Omental fat pad (tissue), 4 donors: ENCODE measurements around the gene FAM167B. TPM values are rescaled to one million over a fixed set of nuclear protein-coding genes. Genes with fewer than 3 reads are reported as not detected.
"Not testable (repeated sequence)": the region's sequence is repeated elsewhere in the genome, so short reads cannot be mapped to it uniquely, and the experiment has no call there.

Experiments used
- ATAC-seq: fragments of 150-250 bp; one replicate; pipeline ENCODE4 v1.9.1; 2016; ENCODE audit warnings: mild to moderate bottlenecking, moderate library complexity; ENCODE audit not compliant: low FRiP score
- DNase-seq: peaks from one replicate; pipeline ENCODE4 v3.0.0-alpha.2; 2019; ENCODE audit warnings: low spot score
- total RNA-seq, 4 donors: library from RNA; depleted of rRNA; stranded (reverse); fragments of >200 nt; gene quantifications; one replicate each; pipeline ENCODE4 v1.1.0, GENCODE V29; 2016
- TF ChIP-seq, protein P1 (sequence below), 3 donors: fragments of 450-650 bp; IDR thresholded peaks; one replicate each; pipeline ENCODE4 v1.5.1; 2016 to 2017; ENCODE audit warnings: antibody characterized with exemption in 3 of 3, mild to moderate bottlenecking in 3 of 3, moderate library complexity in 2 of 3

Gene FAM167B
- total RNA-seq, 4 donors from 2014 or later = 1.8 to 14.8 (median 3.8) TPM

DNA sequence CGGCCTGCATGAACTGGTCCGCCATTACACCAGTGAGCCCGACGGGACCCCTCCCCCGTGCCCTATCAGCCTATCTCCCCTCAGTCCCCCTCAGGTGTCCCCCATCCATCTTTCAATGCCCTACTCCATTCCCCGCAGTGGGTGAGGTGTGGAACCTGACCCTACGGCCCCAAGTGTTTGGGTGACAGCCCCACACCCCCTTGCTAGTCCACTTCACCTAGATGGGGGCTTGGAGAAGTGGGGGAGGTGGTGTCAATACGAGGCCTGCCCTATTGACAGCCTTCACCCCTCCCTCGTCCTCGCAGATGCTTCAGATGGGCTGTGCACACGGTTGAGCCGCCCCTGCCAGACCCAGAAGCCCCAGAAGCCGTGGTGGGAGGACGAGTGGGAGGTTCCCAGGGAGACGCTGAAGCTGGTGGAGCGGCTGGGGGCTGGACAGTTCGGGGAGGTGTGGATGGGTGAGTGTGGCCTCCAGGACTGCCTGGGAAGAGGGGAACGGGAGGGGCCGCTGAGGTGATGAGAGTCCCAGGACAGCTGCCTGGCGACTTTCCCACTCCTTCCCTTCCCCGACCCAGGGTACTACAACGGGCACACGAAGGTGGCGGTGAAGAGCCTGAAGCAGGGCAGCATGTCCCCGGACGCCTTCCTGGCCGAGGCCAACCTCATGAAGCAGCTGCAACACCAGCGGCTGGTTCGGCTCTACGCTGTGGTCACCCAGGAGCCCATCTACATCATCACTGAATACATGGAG, 29.2 kb downstream of the FAM167B start:
- TF ChIP-seq, protein P1, sequence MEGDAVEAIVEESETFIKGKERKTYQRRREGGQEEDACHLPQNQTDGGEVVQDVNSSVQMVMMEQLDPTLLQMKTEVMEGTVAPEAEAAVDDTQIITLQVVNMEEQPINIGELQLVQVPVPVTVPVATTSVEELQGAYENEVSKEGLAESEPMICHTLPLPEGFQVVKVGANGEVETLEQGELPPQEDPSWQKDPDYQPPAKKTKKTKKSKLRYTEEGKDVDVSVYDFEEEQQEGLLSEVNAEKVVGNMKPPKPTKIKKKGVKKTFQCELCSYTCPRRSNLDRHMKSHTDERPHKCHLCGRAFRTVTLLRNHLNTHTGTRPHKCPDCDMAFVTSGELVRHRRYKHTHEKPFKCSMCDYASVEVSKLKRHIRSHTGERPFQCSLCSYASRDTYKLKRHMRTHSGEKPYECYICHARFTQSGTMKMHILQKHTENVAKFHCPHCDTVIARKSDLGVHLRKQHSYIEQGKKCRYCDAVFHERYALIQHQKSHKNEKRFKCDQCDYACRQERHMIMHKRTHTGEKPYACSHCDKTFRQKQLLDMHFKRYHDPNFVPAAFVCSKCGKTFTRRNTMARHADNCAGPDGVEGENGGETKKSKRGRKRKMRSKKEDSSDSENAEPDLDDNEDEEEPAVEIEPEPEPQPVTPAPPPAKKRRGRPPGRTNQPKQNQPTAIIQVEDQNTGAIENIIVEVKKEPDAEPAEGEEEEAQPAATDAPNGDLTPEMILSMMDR (IDR thresholded peaks at IDR 0.05) = no peak
- ATAC-seq = no peak
- no peak for DNase-seq

DNA sequence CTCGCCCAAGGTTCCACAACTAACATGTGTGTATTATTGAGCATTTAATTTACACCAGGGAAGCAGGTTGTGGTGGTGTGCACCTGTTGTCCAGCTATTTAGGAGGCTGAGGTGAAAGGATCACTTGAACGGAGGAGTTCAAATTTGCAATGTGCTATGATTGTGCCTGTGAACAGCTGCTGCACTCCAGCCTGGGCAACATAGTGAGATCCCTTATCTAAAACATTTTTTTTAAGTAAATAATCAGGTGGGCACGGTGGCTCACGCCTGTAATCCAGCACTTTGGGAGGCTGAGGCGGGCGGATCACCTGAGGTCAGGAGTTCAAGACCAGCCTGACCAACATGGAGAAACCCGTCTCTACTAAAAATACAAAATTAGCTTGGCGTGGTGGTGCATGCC, 37.8 kb downstream of the FAM167B start:
- not testable (repeated sequence) for ATAC-seq, DNase-seq

DNA sequence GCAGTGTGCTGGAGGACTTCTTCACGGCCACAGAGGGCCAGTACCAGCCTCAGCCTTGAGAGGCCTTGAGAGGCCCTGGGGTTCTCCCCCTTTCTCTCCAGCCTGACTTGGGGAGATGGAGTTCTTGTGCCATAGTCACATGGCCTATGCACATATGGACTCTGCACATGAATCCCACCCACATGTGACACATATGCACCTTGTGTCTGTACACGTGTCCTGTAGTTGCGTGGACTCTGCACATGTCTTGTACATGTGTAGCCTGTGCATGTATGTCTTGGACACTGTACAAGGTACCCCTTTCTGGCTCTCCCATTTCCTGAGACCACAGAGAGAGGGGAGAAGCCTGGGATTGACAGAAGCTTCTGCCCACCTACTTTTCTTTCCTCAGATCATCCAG, 38.6 kb downstream of the FAM167B start:
- ATAC-seq = no peak
- no peak for DNase-seq
- TF ChIP-seq, protein P1 (IDR thresholded peaks at IDR 0.05) = no peak

DNA sequence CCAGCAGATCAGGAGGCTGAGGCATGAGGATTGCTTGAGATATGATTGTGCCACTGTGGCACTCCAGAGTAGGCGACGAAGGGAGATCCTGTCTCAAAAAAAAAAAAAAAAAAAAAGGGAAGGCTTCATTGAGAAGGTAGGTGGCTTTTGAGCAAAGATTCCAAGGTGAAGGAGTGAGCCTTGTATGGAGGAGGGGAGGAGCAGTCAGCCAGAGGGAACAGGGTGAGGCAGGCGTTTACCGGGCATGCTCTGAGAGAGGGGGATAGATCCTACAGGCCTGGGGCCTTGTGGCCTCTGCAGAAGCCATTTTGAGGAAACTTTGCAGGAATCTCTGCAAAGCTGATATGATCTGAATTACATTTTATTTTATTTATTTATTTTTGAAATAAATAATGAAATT, 39.7 kb downstream of the FAM167B start:
- DNase-seq (no peak), ATAC-seq (no peak)
- TF ChIP-seq, protein P1 (IDR thresholded peaks at IDR 0.05) = no peak

DNA sequence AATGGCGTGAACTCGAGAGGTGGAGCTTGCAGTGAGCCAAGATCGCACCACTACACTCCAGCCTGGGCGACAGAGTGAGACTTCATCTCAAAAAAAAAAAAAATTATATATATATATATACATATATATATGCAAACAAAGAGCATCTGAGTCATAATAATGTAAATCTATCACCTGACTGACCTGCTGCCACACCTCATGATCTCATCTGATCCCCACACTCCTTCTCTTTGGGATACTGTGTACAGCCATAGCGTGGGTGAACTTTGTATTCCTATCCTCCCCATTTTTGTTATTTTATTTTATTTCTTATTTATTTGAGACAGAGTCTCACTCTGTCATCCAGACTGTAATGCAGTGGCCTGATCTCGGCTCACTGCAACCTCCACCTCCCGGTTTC, 42.2 kb downstream of the FAM167B start:
- TF ChIP-seq, protein P1 (IDR thresholded peaks at IDR 0.05) = no peak
- ATAC-seq = no peak
- no peak for DNase-seq

DNA sequence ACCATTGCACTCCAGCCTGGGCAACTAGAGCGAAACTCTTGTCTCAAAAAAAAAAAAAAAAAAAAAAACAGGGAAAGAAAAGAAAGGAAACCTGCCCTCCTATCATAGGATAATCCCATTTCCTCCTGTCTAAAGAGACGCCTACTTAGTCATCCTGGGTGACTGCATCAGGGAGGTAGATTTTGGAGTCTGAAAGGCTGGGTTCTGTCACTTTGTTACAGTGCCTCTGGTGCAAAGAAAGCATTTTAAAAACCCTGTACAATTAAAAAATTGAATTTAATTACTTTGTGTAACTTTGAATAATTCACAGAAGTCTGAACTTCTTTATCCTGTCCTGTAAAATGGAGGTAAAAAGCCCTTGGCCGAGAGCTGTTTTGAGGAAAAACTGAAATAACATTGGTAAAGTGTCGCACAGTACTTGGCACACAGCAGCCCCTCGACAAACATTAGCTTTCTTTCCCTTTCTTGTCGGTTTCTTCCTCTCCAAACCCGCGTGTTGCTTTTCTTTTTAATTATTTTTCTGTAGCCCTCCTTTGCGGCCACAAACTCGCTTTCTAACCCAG, 44.2 kb downstream of the FAM167B start:
- TF ChIP-seq, protein P1 (IDR thresholded peaks at IDR 0.05) = no peak
- no peak for DNase-seq
- ATAC-seq = no peak

DNA sequence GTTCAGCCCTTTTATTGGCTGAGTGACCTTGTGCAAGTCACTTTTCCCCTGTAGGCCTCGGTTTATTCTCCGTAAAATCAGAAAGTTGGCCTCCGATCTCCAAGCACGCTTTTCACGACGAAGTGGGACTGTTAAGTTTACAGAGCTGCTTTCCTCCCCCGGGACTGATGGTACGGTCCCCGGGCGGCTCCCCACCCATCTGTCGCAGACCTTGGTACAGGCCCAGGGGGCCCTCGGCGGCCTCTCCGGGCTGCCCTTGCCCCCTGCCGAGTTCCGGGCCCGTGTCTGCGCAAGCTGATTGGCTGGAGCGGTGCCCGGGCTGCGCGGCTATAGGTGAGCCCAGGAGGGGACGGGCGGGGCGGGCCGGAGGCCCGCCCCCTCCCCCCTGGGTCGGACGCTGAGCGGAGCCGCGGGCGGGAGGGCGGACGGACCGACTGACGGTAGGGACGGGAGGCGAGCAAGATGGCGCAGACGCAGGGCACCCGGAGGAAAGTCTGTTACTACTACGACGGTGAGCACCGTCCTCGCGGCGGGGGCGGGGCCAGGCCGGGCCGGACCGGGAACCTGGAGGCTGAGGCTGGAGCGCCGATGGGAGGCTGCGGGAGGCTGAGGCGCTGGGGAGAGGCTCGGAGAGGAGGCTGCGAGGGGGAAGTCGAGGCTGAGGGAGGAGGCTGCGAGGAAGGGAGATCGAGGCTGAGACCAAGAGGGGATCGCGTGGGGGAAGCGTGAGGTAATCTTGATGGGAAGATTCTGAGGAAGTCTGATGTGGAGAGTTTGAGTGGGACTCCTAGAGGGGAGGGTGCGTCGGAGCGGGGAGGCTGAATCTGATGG, 44.9 kb downstream of the FAM167B start, which contains the start of gene HDAC1:
TSS of gene HDAC1 (plus strand) at position 376 of the 831 bp plus-strand sequence. CDS start at position 463, 87 bp downstream.
- peak; percentile 94 for DNase-seq
- TF ChIP-seq, protein P1 (IDR thresholded peaks at IDR 0.05) = no peak
- peak; percentile 98 for ATAC-seq

DNA sequence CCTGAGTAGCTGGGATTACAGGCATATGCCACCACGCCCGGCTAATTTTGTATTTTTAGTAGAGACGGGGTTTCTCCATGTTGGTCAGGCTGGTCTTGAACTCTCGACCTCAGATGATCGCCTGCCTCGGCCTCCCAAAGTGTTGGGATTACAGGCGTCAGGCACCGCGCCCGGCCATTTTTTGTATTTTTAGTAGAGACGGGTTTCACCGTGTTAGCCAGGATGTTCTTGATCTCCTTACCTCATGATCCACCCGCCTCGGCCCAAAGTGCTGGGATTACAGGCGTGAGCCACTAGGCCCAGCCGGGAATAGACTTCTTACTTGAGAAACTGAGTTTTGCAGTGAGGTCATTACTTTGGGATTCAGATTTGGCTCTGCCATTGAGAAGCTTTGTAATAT, 51.2 kb downstream of the FAM167B start:
- not testable (repeated sequence) for DNase-seq, ATAC-seq
